Mucosa of stomach (tissue), 1 donor: ENCODE data around the gene ASB1.

ENCODE experiments used
- H3K27me3 ChIP-seq: one replicate; pipeline ENCODE4 v1.7.0; 2013; ENCODE audit warnings: mild to moderate bottlenecking, low read length; ENCODE audit not compliant: control insufficient read depth, insufficient read depth
- H3K36me3 ChIP-seq: one replicate; pipeline ENCODE4 v1.7.0; 2013; ENCODE audit warnings: low read length; ENCODE audit not compliant: control insufficient read depth, insufficient read depth
- H3K4me1 ChIP-seq: one replicate; pipeline ENCODE4 v1.7.0; 2013; ENCODE audit warnings: mild to moderate bottlenecking, low read length; ENCODE audit not compliant: control insufficient read depth, insufficient read depth
- H3K4me3 ChIP-seq: one replicate; pipeline ENCODE4 v1.7.0; 2013; ENCODE audit warnings: low read length
- H3K9ac ChIP-seq: one replicate; pipeline ENCODE4 v1.7.0; 2013; ENCODE audit warnings: mild to moderate bottlenecking, low read length, moderate library complexity
- H3K9me3 ChIP-seq: one replicate; pipeline ENCODE4 v1.7.0; 2013; ENCODE audit warnings: mild to moderate bottlenecking, low read length, moderate library complexity; ENCODE audit not compliant: control insufficient read depth
- donor health status: Pancreatic carcinoma.

The ASB1 gene

GRCh38 chr2:238487134-238487533 is 60.4 kb downstream of the ASB1 start:
- Histone ChIP-seq H3K4me1 (no peaks in the 10 kb centered on the region), H3K27me3 (peaks cover 6% of the 10 kb centered on the region), H3K9ac (no peak overlapping the region), H3K4me3 (no peak overlapping the region), H3K9me3 (no peaks in the 10 kb centered on the region), H3K36me3 (no peaks in the 10 kb centered on the region)

GRCh38 chr2:238487652-238488346 is 61.1 kb downstream of the ASB1 start:
- no peak overlapping the region for H3K9ac ChIP-seq
- no peaks in the 10 kb centered on the region for H3K9me3 ChIP-seq
- no peaks in the 10 kb centered on the region for H3K36me3 ChIP-seq
- H3K27me3 ChIP-seq = peaks cover 6% of the 10 kb centered on the region
- H3K4me1 ChIP-seq = no peaks in the 10 kb centered on the region
- no peak overlapping the region for H3K4me3 ChIP-seq

- Histone ChIP-seq H3K36me3 (no peaks in the 10 kb centered on the region), H3K27me3 (peaks cover 6% of the 10 kb centered on the region), H3K4me1 (no peaks in the 10 kb centered on the region), H3K9ac (no peak overlapping the region), H3K9me3 (no peaks in the 10 kb centered on the region), H3K4me3 (no peak overlapping the region)
These were observed 61.7 kb downstream of the ASB1 start for GRCh38 chr2:238488347-238488826.

GRCh38 chr2:238489431-238489830 is 62.7 kb downstream of the ASB1 start:
- no peaks in the 10 kb centered on the region for H3K36me3 ChIP-seq
- no peak overlapping the region for H3K4me3 ChIP-seq
- H3K4me1 ChIP-seq = no peaks in the 10 kb centered on the region
- peaks cover 6% of the 10 kb centered on the region for H3K27me3 ChIP-seq
- no peaks in the 10 kb centered on the region for H3K9me3 ChIP-seq
- H3K9ac ChIP-seq = no peak overlapping the region

- H3K4me3 ChIP-seq = no peak overlapping the region
These were observed 63.2 kb downstream of the ASB1 start for GRCh38 chr2:238489896-238490295.

GRCh38 chr2:238492840-238493239 is 66.1 kb downstream of the ASB1 start:
- Histone ChIP-seq H3K36me3 (no peaks in the 10 kb centered on the region), H3K27me3 (peaks cover 4% of the 10 kb centered on the region), H3K4me3 (no peak overlapping the region), H3K9ac (no peak overlapping the region), H3K9me3 (no peaks in the 10 kb centered on the region), H3K4me1 (no peaks in the 10 kb centered on the region)

More at GRCh38 chr2:238489896-238490295, 63.2 kb downstream of the ASB1 start:
- Histone ChIP-seq H3K9me3 (no peaks in the 10 kb centered on the region), H3K4me1 (no peaks in the 10 kb centered on the region), H3K36me3 (no peaks in the 10 kb centered on the region), H3K9ac (no peak overlapping the region), H3K27me3 (peaks cover 6% of the 10 kb centered on the region)

- Histone ChIP-seq H3K4me3 (no peak overlapping the region), H3K27me3 (peaks cover 3% of the 10 kb centered on the region)
These were observed 66.7 kb downstream of the ASB1 start for GRCh38 chr2:238493411-238493810.

GRCh38 chr2:238493880-238494572 is 67.3 kb downstream of the ASB1 start:
- H3K9ac ChIP-seq = no peak overlapping the region
- no peaks in the 10 kb centered on the region for H3K9me3 ChIP-seq
- no peaks in the 10 kb centered on the region for H3K36me3 ChIP-seq
- H3K4me3 ChIP-seq = no peak overlapping the region
- H3K4me1 ChIP-seq = no peaks in the 10 kb centered on the region
- H3K27me3 ChIP-seq = peaks cover 3% of the 10 kb centered on the region

More at GRCh38 chr2:238493411-238493810, 66.7 kb downstream of the ASB1 start:
- H3K9me3 ChIP-seq = no peaks in the 10 kb centered on the region
- H3K36me3 ChIP-seq = no peaks in the 10 kb centered on the region
- H3K4me1 ChIP-seq = no peaks in the 10 kb centered on the region
- H3K9ac ChIP-seq = no peak overlapping the region

- no peaks in the 10 kb centered on the region for H3K36me3 ChIP-seq
- no peak overlapping the region for H3K9ac ChIP-seq
- no peaks in the 10 kb centered on the region for H3K4me1 ChIP-seq
- no peak overlapping the region for H3K4me3 ChIP-seq
- peaks cover 3% of the 10 kb centered on the region for H3K27me3 ChIP-seq
- no peaks in the 10 kb centered on the region for H3K9me3 ChIP-seq
These were observed 67.8 kb downstream of the ASB1 start for GRCh38 chr2:238494573-238494961.

- no peak overlapping the region for H3K4me3 ChIP-seq
- H3K36me3 ChIP-seq = no peaks in the 10 kb centered on the region
- H3K4me1 ChIP-seq = no peaks in the 10 kb centered on the region
- no peak overlapping the region for H3K9ac ChIP-seq
- no peaks in the 10 kb centered on the region for H3K9me3 ChIP-seq
- H3K27me3 ChIP-seq = no peaks in the 10 kb centered on the region
These were observed 68.7 kb downstream of the ASB1 start for GRCh38 chr2:238495422-238495821.

- H3K36me3 ChIP-seq = no peaks in the 10 kb centered on the region
- H3K4me3 ChIP-seq = no peak overlapping the region
- no peaks in the 10 kb centered on the region for H3K9me3 ChIP-seq
- no peaks in the 10 kb centered on the region for H3K27me3 ChIP-seq
- no peaks in the 10 kb centered on the region for H3K4me1 ChIP-seq
- H3K9ac ChIP-seq = no peak overlapping the region
These were observed 70.3 kb downstream of the ASB1 start for GRCh38 chr2:238496756-238497609.

GRCh38 chr2:238497610-238498005 is 70.9 kb downstream of the ASB1 start:
- Histone ChIP-seq H3K4me3 (no peak overlapping the region), H3K27me3 (no peaks in the 10 kb centered on the region), H3K4me1 (no peaks in the 10 kb centered on the region), H3K9ac (no peak overlapping the region), H3K36me3 (no peaks in the 10 kb centered on the region), H3K9me3 (no peaks in the 10 kb centered on the region)
